Right ventricle myocardium inferior (tissue), 1 donor: ENCODE data around the gene NUP93. TPM values are rescaled to one million over a fixed set of nuclear protein-coding genes. Genes with fewer than 3 reads are reported as not detected.
"Not testable (repeated sequence)": the region's sequence is repeated elsewhere in the genome, so short reads cannot be mapped to it uniquely, and the experiment has no call there.

Experiments used
- ATAC-seq: fragments of 200-7000 bp; cut with Tn5 transposase; one replicate; pipeline ENCODE4 v1.9.1; 2020; ENCODE audit warnings: mild to moderate bottlenecking, moderate library complexity
- DNase-seq: peaks from one replicate; pipeline ENCODE4 v3.0.0; 2021; ENCODE audit errors: missing footprints
- intact Hi-C: fragments of 100-400 bp; cut with DNase I; formaldehyde crosslinking; loops from one replicate; pipeline ENCODE4 v1.11.0; 2022
- total RNA-seq: library from RNA; stranded (reverse); fragmentation: NEBNext Ultra II Directional; extraction: Animal tissue kit (Norgen Biotek cat#: 25700); gene quantifications from one replicate; pipeline ENCODE4 v1.2.1, GENCODE V29; 2021
- donor health status: DM: no; HTN: yes; CAD: no; lungs with severe emphysema.

Gene NUP93
- total RNA-seq, 1 donor from 2014 or later, result 25.7 TPM

- ATAC-seq (no peak), DNase-seq (no peak)
- intact Hi-C loops, result no loop called here
Measured at GRCh38 chr16:56737539-56737938, 7.6 kb downstream of the NUP93 start.

- ATAC-seq (no peak), DNase-seq (no peak)
- intact Hi-C loops, result no loop called here
Measured at GRCh38 chr16:56738221-56738620, 8.3 kb downstream of the NUP93 start.

GRCh38 chr16:56739378-56739777 is 9.4 kb downstream of the NUP93 start:
- DNase-seq, ATAC-seq, intact Hi-C loops: not testable (repeated sequence)

- DNase-seq, result no peak
- intact Hi-C loops, result loop anchor here (5.0 kb wide), 1 partner anchor 36 kb away; no protein-coding TSS in a partner anchor
- no peak for ATAC-seq
Measured at GRCh38 chr16:56741399-56741798, 11.5 kb downstream of the NUP93 start.

- intact Hi-C loops, result loop anchor here (5.0 kb wide), 1 partner anchor 35 kb away; no protein-coding TSS in a partner anchor
Measured at GRCh38 chr16:56742030-56742984, 12.4 kb downstream of the NUP93 start.

GRCh38 chr16:56743840-56744239 is 13.9 kb downstream of the NUP93 start:
- peak; percentile 83 for ATAC-seq
- no peak for DNase-seq
- intact Hi-C loops, result loop anchor here (5.0 kb wide), 1 partner anchor 33 kb away; no protein-coding TSS in a partner anchor

More at GRCh38 chr16:56742030-56742984, 12.4 kb downstream of the NUP93 start:
- ATAC-seq (no peak), DNase-seq (no peak)

GRCh38 chr16:56744996-56745640 is 15.2 kb downstream of the NUP93 start:
- intact Hi-C loops, result loop anchor here (5.0 kb wide), 1 partner anchor 32 kb away; no protein-coding TSS in a partner anchor
- DNase-seq, result no peak
- ATAC-seq, result peak; percentile 73

- intact Hi-C loops, result no loop called here
- no peak for DNase-seq
- ATAC-seq, result no peak
Measured at GRCh38 chr16:56747486-56748045, 17.6 kb downstream of the NUP93 start.

GRCh38 chr16:56748191-56748590 is 18.3 kb downstream of the NUP93 start:
- no peak for DNase-seq
- ATAC-seq, result no peak
- intact Hi-C loops, result no loop called here

GRCh38 chr16:56748826-56749225 is 18.9 kb downstream of the NUP93 start:
- ATAC-seq, result no peak
- intact Hi-C loops, result no loop called here
- no peak for DNase-seq

- ATAC-seq, result no peak
- intact Hi-C loops, result no loop called here
- no peak for DNase-seq
Measured at GRCh38 chr16:56749672-56750491, 20.0 kb downstream of the NUP93 start.

- intact Hi-C loops, result no loop called here
- no peak for ATAC-seq
- no peak for DNase-seq
Measured at GRCh38 chr16:56753410-56753809, 23.5 kb downstream of the NUP93 start.

GRCh38 chr16:56755038-56755437 is 25.1 kb downstream of the NUP93 start:
- DNase-seq (no peak), ATAC-seq (no peak)
- intact Hi-C loops, result no loop called here

GRCh38 chr16:56758432-56758831 is 28.5 kb downstream of the NUP93 start:
- intact Hi-C loops, result no loop called here
- ATAC-seq (no peak), DNase-seq (no peak)

- ATAC-seq, result no peak
- no peak for DNase-seq
- intact Hi-C loops, result no loop called here
Measured at GRCh38 chr16:56758930-56759329, 29.0 kb downstream of the NUP93 start.

- ATAC-seq (no peak), DNase-seq (no peak)
- intact Hi-C loops, result no loop called here
Measured at GRCh38 chr16:56763291-56763916, 33.5 kb downstream of the NUP93 start.

GRCh38 chr16:56764835-56765234 is 34.9 kb downstream of the NUP93 start:
- ATAC-seq (no peak), DNase-seq (no peak)
- intact Hi-C loops, result no loop called here

GRCh38 chr16:56765949-56766348 is 36.0 kb downstream of the NUP93 start:
- DNase-seq (no peak), ATAC-seq (no peak)
- intact Hi-C loops, result no loop called here
